HG03575 (cell line): ENCODE measurements around the gene ILF2.

Experiments
- ATAC-seq: cut with Tn5 transposase; IDR thresholded peaks from one replicate; pipeline ENCODE4 v1.9.1; 2021; ENCODE audit not compliant: unreplicated experiment, insufficient number of reproducible peaks, low FRiP score; ENCODE audit errors: extremely low read depth

The ILF2 gene

DNA sequence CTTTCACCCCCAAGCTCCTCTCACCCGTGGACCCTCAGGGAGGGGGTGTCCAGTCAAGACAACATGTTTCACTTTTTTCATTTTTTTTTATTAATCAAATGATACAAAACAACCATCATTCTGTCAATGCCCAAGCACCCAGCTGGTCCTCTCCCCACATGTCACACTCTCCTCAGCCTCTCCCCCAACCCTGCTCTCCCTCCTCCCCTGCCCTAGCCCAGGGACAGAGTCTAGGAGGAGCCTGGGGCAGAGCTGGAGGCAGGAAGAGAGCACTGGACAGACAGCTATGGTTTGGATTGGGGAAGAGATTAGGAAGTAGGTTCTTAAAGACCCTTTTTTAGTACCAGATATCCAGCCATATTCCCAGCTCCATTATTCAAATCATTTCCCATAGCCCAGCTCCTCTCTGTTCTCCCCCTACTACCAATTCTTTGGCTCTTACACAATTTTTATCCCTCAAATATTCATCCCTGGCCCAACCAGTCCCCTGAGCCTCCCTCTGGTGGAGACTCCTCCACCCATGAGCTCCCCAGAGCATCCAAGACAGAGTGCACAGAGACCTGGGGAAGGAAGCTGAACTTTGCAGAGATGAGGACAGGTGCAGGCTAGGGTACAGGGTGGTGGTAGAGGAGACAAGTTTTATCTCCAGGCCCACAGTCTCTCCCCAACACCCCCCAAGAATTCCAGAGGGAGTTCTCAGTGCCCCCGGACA, 56.4 kb downstream of the ILF2 start:
- ATAC-seq = no peak

DNA sequence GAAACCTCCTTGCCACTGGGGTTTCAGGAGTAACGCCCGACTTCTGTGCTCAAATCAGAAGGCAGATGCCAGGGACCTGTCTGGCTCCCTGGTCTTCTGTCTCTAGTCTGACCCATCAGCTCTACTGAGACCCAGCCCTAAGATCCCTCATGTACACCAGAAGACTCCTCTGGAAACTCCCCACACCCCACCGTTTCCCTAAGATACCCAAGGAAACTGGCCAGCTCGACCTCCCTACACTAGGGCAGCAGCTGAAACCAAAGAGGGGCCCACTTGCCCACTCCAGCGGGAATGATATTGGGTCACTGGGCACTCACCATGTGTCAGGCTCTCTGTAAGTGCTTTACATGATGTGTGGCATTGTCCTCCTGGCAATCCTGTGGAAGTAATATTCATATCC, 57.4 kb downstream of the ILF2 start:
- ATAC-seq = no peak

DNA sequence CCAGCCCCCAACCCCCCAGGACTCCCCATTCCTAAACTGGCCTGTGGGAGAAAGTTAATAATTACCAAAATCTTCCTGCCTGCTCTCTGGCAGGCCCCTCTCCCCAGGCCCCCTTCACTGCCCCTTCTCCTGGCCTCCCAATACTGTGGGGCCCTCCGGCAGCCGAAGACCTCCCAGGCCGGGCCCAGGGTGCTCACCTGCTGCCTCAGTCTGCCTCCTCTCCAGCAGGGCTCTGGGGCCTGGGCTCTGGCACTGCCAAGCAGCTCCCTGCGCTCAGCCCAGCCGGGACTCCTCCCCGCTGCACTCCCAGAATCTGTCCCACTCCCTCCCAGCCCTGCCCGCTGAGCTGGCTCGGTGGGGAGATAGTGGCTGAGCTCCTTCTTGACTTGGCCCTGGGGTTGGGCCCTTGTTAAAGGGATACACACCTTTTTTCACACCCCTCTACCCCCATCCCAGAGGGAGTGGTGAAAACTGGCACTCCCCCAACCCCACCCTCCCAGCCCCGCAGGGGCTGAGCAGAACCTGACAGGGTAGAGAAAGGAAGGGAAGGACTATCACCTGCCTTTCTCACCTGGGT, 58.0 kb downstream of the ILF2 start, which contains the start of gene S100A16:
Gene S100A16, minus strand, starts transcription at position 383 of the 577 bp plus-strand sequence. CDS start 4,986 bp downstream, outside the sequence.
- no peak for ATAC-seq

DNA sequence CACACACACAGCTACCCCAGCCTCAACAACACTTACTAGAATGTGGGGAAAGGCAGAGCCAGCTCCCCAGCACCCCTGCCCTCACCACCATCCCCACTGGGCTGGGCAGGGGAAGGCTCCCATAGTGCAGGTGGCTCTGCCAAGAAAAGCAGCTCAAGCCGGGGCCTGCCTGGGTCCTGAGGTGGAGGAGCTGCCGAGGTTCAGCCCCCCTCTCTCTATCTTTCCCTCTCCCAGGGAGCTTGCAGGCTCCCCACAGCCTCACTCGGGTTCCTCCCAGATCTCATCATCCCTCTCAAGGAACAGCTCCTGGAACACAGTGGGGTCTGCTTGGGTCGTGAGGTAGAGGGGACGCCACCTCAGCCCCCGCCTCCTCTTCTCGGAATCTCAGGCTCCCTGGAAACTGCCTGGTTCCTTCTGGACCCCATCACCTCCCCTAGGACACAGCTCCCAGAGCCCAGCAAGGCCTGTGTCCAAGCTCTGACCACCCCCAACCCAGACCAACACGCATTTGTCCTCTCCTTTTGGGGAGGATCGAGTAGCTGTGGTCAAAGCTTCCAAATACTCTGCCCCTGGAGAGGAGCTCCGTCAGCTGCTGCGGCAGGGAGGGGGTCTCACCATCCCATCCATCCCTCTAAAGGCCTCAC, 58.6 kb downstream of the ILF2 start:
- no peak for ATAC-seq
